HCT116 (cell line): ENCODE measurements around the gene TREML1.

ENCODE experiments used
- YY1 ChIP-seq: IDR thresholded peaks from 2 replicates; pipeline ENCODE4 v1.6.1; 2011; ENCODE audit warnings: low read length, low read depth, moderate library complexity, mild to moderate bottlenecking; ENCODE audit not compliant: insufficient replicate concordance; ENCODE audit errors: extremely low read depth
- TF ChIP-seq, protein P1 (sequence below), 3 experiments: fragments of 200-600 bp in 1 of 3; sonication (generic) in 1 of 3; IDR thresholded peaks in 2 of 3; conservative IDR thresholded peaks in 1 of 3; 2 replicates each; pipeline ENCODE4 v1.5.1; 2012 to 2017; ENCODE audit warnings: low read depth in 2 of 3, low read length in 2 of 3, antibody characterized with exemption in 1 of 3, borderline replicate concordance in 1 of 3, control low read depth in 1 of 3, mild to moderate bottlenecking in 1 of 3, mixed read lengths in 1 of 3, mixed run types in 1 of 3, moderate library complexity in 1 of 3; ENCODE audit not compliant: insufficient read depth in 1 of 3

DNA sequence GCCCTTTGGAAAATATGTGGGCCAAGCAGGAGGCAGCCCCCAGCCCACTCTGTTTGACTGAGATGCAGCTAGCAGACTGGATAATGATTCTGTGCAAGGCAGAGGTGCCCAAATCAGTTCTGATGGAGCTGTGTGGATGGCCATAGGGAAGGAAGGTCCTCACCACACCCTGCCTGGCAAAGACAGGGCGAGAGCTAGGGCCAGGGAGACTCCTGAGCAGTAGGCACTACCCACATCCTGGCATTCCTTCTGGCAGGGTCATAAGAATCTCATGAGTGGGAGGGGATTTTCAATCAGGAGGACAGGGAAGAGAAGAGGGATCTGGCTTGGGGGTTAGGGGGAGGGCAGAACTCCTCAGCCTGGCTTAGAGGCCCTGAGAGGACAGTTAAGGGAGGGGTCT, 27.4 kb upstream of the TREML1 start:
- TF ChIP-seq, protein P1, sequence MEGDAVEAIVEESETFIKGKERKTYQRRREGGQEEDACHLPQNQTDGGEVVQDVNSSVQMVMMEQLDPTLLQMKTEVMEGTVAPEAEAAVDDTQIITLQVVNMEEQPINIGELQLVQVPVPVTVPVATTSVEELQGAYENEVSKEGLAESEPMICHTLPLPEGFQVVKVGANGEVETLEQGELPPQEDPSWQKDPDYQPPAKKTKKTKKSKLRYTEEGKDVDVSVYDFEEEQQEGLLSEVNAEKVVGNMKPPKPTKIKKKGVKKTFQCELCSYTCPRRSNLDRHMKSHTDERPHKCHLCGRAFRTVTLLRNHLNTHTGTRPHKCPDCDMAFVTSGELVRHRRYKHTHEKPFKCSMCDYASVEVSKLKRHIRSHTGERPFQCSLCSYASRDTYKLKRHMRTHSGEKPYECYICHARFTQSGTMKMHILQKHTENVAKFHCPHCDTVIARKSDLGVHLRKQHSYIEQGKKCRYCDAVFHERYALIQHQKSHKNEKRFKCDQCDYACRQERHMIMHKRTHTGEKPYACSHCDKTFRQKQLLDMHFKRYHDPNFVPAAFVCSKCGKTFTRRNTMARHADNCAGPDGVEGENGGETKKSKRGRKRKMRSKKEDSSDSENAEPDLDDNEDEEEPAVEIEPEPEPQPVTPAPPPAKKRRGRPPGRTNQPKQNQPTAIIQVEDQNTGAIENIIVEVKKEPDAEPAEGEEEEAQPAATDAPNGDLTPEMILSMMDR (IDR thresholded peaks at IDR 0.05 in 2 of 3, conservative IDR thresholded peaks at IDR 0.05 in 1 of 3; ENCODE audit: borderline replicate concordance in 1 of 3, insufficient read depth in 1 of 3, low read depth in 2 of 3, low read length in 2 of 3) = no peak
- TF ChIP-seq YY1 = no peak
